Stimulated activated CD8-positive, alpha-beta memory T cell treated with anti-CD3 and anti-CD28 coated beads, Interleukin-4, amount 100 ng/mL, for 1 hour (primary cell): ENCODE data around the gene GLS2.
"Not testable (repeated sequence)": the region's sequence is repeated elsewhere in the genome, so short reads cannot be mapped to it uniquely, and the experiment has no call there.

ENCODE experiments used
- DNase-seq, 2 donors: peaks; one replicate each; pipeline ENCODE4 v3.0.0-alpha.2; 2020; ENCODE audit warnings: low read depth in 2 of 2, low spot score in 1 of 2

The GLS2 gene

GRCh38 chr12:56488041-56488955 lies at the start of gene GLS2:
TSS of gene GLS2 (minus strand) at chr12:56488161. CDS start at chr12:56488118, 43 bp downstream.
- DNase-seq: peak; percentile 38 to 39

GRCh38 chr12:56537546-56537945 lies 49.6 kb upstream of the GLS2 start:
- no peak for DNase-seq

DNA sequence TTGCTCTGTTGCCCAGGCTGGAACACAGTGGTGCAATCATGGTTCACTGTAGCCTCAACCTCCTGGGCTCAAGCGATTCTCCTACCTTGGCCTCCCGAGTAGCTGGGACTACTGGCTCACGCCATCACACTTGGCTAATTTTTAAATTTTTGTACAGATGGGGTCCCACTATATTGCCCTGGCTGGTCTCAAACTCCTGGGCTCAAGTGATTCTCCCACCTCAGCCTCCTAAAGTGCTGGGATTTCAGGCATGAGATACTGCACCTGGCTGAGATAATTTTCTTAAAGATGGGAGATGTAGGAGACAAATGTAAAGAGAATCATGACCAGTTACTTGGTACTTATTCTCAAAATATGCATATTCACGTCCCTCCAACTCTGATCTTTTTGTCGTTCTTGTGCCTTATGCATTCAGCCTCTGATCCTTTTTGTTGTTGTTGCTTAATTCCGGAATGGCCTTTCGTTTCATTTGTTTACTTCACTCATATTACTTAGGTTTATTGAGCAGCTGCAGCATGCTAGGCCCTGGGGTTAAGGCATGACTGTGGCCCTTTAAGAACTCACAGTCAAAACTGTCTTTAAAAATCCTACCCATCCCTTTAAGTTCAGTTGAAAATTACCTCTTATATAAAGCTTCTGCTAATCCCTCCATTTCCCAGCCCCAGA lies 42.6 kb upstream of the GLS2 start:
- DNase-seq: no peak

DNA sequence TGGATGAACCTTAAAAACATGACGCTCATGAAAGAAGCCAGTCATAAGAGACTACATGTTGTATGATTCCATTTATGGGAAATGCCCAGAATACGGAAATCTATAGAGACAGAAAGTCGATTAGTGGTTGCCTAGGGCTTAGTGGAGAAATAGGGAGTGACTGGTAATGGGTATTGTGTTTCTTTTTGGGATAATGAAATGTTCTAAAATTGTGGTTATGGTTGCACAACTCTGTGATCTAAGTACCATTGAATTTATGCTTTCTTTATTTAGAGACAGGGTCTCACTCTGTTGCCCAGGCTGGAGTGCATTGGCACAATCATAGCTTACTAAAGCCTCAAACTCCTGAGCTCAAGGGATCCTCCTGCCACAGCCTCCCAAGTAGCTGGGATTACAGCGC lies 41.7 kb upstream of the GLS2 start:
- no peak for DNase-seq

DNA sequence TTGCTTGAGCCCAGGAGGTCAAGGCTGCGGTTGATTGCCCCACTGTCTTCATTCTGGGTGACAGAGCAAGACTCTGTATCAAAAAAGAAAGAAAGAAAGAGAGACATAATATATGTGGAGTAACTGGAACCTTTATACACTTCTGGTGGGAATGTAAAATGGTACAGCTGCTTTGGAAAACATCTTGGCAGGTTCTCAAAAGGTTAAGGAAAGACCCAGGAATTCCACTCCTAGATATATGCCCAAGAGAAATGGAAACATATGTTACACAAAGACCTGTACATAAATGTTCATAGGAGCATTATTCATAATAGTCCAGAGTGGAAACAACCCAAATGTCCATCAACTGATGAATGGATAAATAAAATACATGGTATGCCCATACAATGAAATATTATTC lies 40.9 kb upstream of the GLS2 start:
- DNase-seq: no peak

- no peak for DNase-seq
Observed at GRCh38 chr12:56522411-56523193, 34.6 kb upstream of the GLS2 start.

- DNase-seq: peak in 1 of 2 donors; percentile 10
Observed at GRCh38 chr12:56521590-56522371, 33.8 kb upstream of the GLS2 start, which contains the start of gene RBMS2. TSS of gene RBMS2 (plus strand) at chr12:56521820. CDS start at chr12:56522024, 204 bp downstream.

DNA sequence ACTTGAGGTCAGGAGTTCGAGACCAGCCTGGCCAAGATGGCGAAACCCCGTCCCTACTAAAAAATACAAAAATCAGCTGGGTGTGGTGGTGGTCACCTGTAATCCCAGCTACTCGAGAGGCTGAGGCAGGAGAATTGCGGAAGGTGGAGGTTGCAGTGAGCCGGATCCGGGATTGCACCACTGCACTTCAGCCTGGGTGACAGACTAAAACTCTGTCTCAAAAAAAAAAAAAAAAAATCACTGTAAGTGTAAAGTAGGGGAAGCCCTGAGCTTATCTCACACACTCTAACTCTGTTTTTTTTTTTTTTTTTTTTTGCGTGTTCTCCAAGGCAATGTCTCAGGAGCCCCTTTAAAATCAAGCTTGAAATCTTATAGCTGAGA lies 33.2 kb upstream of the GLS2 start:
- DNase-seq: no peak

DNA sequence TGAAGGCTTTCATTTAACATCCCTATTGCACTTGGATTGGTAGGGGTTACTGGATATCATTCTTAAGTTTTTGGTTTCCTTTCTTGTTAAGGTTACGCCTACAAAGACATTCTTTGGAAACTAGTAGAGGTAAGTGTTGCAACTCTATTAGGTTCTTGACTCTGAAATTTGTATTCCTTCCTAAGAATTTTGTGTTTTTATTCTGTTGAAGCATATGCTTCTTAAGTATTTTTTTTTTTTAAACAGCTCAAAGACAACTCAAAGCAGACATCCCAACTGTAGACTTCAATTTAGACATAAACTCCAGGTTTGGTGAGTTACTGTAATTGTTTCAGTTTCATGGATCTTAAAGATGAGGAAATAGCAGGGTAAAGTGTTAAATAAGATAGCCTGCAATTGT lies 32.5 kb upstream of the GLS2 start:
- no peak for DNase-seq

- DNase-seq: no peak
Observed at GRCh38 chr12:56520048-56520447, 32.1 kb upstream of the GLS2 start.

DNA sequence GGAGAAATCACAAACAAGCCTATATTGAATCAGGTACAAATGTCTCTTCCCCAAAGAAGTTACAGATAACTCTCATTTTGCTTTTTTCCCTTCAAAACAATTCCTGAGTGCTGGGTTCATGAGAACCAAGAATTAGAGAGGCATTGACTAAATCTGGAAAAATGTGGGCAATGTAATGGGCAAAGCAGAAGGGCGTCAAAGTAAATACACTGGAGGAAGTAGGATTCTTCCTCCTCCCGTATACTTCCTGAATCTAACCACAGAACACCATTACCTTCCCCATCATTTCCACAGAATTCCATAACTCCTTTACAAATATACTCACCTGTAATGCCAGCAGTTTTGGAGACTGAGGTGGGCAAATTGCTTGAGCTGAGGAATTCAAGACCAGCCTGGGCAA lies 30.6 kb upstream of the GLS2 start:
- no peak for DNase-seq

DNA sequence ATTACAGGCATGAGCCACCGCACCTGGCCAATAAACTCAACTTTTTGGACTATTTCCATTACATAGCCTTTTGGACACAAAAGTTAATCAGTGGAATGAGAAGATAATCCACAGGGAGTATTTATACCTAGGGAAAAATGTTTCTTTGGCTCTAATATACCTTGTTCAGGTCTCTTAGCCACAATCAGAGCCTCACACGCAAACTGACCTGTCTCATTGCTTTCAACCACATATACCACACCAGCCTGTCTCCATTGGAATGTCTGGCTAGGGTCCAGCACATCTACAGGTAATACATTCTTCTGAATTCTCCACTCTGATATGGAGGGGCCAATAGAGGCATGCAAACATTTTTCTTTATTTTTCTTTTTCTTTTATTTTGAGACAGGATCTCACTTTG lies 29.9 kb upstream of the GLS2 start:
- no peak for DNase-seq

GRCh38 chr12:56514014-56514318 lies 26.0 kb upstream of the GLS2 start:
- not testable (repeated sequence) for DNase-seq

DNA sequence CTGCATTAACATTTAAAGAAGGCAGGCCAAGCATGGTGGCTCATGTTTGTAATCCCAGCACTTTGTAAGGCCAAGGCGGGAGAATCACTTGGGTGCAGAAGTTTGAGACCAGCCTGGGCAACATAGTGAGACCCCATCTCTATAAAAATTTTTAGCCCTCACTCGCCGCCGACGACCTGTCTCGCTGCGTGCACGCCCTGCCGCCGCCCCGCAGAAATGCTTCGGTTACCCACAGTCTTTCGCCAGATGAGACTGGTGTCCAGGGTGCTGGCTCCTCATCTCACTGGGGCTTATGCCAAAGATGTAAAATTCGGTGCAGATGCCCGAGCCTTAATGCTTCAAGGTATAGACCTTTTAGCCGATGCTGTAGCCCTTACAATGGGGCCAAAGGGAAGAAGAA lies 22.8 kb upstream of the GLS2 start:
- no peak for DNase-seq

DNA sequence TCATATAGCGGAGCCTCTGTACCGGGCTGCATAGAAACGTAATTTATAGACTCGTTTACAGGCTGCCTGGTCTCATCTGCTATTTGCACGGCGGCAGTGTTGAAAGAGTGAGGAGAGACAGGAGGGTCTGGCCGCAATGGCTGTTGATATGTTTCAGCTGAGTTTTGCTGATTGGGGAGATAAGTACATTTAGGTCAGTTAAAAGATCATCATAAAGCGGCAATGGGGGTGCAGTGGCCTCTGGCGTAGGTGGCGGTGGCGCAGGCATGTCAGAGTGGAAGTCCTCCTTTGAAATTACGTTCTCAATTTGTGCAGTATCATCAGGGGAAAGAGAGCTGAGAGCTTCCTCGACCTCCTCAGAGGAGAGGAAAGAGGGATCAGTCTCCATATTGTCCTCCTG lies 11.9 kb upstream of the GLS2 start:
- DNase-seq: not testable (repeated sequence)

GRCh38 chr12:56499452-56499851 lies 11.5 kb upstream of the GLS2 start:
- not testable (repeated sequence) for DNase-seq

GRCh38 chr12:56498126-56498902 lies 10.4 kb upstream of the GLS2 start:
- not testable (repeated sequence) for DNase-seq

DNA sequence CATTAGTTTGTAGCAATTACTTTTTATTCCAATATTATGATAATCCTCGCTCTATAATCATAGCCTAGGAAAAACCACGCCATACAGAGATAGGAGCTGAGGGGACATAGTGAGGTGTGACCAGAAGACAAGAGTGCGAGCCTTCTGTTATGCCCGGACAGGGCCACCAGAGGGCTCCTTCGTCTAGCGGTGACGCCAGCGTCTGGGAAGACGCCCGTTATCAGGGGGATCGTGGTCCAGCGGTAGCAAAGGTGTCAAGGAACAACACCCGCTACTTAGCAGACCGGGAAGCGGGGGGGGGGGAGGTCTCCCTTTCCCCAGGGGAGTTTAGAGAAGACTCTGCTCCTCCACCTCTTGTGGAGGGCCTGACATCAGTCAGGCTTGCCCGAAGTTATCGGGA lies 8.7 kb upstream of the GLS2 start:
- not testable (repeated sequence) for DNase-seq

- not testable (repeated sequence) for DNase-seq
Observed at GRCh38 chr12:56494481-56494880, 6.5 kb upstream of the GLS2 start.

GRCh38 chr12:56494106-56494415 lies 6.1 kb upstream of the GLS2 start:
- DNase-seq: not testable (repeated sequence)
